HTR-8/SVneo (cell line): ENCODE data around the gene PMEPA1.

Experiments used
- DNase-seq: peaks from one replicate; pipeline ENCODE4 v3.0.0; 2011; ENCODE audit warnings: low spot score, mixed read lengths; ENCODE audit not compliant: insufficient read length
- FAIRE-seq: peaks from 2 replicates; lab custom pipeline; 2011; peaks lifted over from hg19 to GRCh38; lab: Jason Lieb, UNC

PMEPA1 gene

GRCh38 chr20:57682184-57683101 is 27.4 kb downstream of the PMEPA1 start:
- FAIRE-seq (no peak), DNase-seq (no peak)

GRCh38 chr20:57680934-57681914 is 28.6 kb downstream of the PMEPA1 start:
- no peak for FAIRE-seq
- no peak for DNase-seq

- no peak for DNase-seq
- no peak for FAIRE-seq
Measured at GRCh38 chr20:57680131-57680716, 29.6 kb downstream of the PMEPA1 start.

- DNase-seq (no peak), FAIRE-seq (peak; percentile 84)
Measured at GRCh38 chr20:57679113-57679512, 30.7 kb downstream of the PMEPA1 start.

- FAIRE-seq = no peak
Measured at GRCh38 chr20:57678340-57678739, 31.5 kb downstream of the PMEPA1 start.

GRCh38 chr20:57677584-57677982 is 32.2 kb downstream of the PMEPA1 start:
- FAIRE-seq = no peak
- no peak for DNase-seq

More at GRCh38 chr20:57678340-57678739, 31.5 kb downstream of the PMEPA1 start:
- DNase-seq = no peak

GRCh38 chr20:57676589-57677583 is 32.9 kb downstream of the PMEPA1 start:
- FAIRE-seq (peak; percentile 90), DNase-seq (no peak)

GRCh38 chr20:57675773-57676172 is 34.0 kb downstream of the PMEPA1 start:
- FAIRE-seq (no peak), DNase-seq (no peak)

GRCh38 chr20:57672953-57673575 is 36.8 kb downstream of the PMEPA1 start:
- no peak for DNase-seq
- no peak for FAIRE-seq

GRCh38 chr20:57672164-57672563 is 37.7 kb downstream of the PMEPA1 start:
- FAIRE-seq (peak; percentile 36), DNase-seq (no peak)

GRCh38 chr20:57671662-57672061 is 38.2 kb downstream of the PMEPA1 start:
- DNase-seq (peak; percentile 57), FAIRE-seq (peak; percentile 68)

- DNase-seq (no peak), FAIRE-seq (peak; percentile 88)
Measured at GRCh38 chr20:57671072-57671391, 38.8 kb downstream of the PMEPA1 start.

GRCh38 chr20:57670288-57671071 is 39.3 kb downstream of the PMEPA1 start:
- FAIRE-seq = no peak

GRCh38 chr20:57669632-57670031 is 40.2 kb downstream of the PMEPA1 start:
- no peak for FAIRE-seq

More at GRCh38 chr20:57670288-57671071, 39.3 kb downstream of the PMEPA1 start:
- no peak for DNase-seq

GRCh38 chr20:57667924-57668782 is 41.7 kb downstream of the PMEPA1 start:
- FAIRE-seq = peak; percentile 90

More at GRCh38 chr20:57669632-57670031, 40.2 kb downstream of the PMEPA1 start:
- DNase-seq = no peak

GRCh38 chr20:57667388-57667787 is 42.4 kb downstream of the PMEPA1 start:
- FAIRE-seq (peak; percentile 40), DNase-seq (no peak)

More at GRCh38 chr20:57667924-57668782, 41.7 kb downstream of the PMEPA1 start:
- no peak for DNase-seq

GRCh38 chr20:57666834-57667157 is 43.0 kb downstream of the PMEPA1 start:
- FAIRE-seq (peak; percentile 90), DNase-seq (no peak)
